ENCODE measurements around the gene ATP10B.

ATP10B gene

GRCh38 chr5:160618286-160618685 is 233.7 kb downstream of the ATP10B start:
- H3K4me3 ChIP-seq (ENCODE audit: insufficient read length, low read depth): no peak overlapping the region
- no peaks in the 10 kb centered on the region for H3K36me3 ChIP-seq (ENCODE audit: insufficient read depth, insufficient read length, low read length)
- TF ChIP-seq YY1 (IDR thresholded peaks at IDR 0.05; ENCODE audit: insufficient read depth, insufficient read length) (no peak), ZNF274 (IDR thresholded peaks at IDR 0.05; ENCODE audit: low read depth, low read length) (no peak), SUZ12 (IDR thresholded peaks at IDR 0.05; ENCODE audit: extremely low read depth, insufficient read depth, insufficient read length) (no peak)
- no peaks in the 10 kb centered on the region for H3K9me3 ChIP-seq (ENCODE audit: insufficient read depth, low read length)
- DNase-seq (ENCODE audit: low read depth, low spot score): no peak
- H3K9ac ChIP-seq (ENCODE audit: insufficient read length, low read depth): no peak overlapping the region
- no peaks in the 10 kb centered on the region for H3K27me3 ChIP-seq (ENCODE audit: insufficient read depth, insufficient read length)
- no peaks in the 10 kb centered on the region for H3K4me1 ChIP-seq (ENCODE audit: insufficient read depth, insufficient read length)

- Histone ChIP-seq H3K27me3 (ENCODE audit: insufficient read depth, insufficient read length) (no peaks in the 10 kb centered on the region), H3K36me3 (ENCODE audit: insufficient read depth, insufficient read length, low read length) (no peaks in the 10 kb centered on the region), H3K4me1 (ENCODE audit: insufficient read depth, insufficient read length) (no peaks in the 10 kb centered on the region), H3K9me3 (ENCODE audit: insufficient read depth, low read length) (no peaks in the 10 kb centered on the region), H3K4me3 (ENCODE audit: insufficient read length, low read depth) (no peak overlapping the region), H3K9ac (ENCODE audit: insufficient read length, low read depth) (no peak overlapping the region)
- DNase-seq (ENCODE audit: low read depth, low spot score): no peak
- TF ChIP-seq YY1 (IDR thresholded peaks at IDR 0.05; ENCODE audit: insufficient read depth, insufficient read length) (no peak), SUZ12 (IDR thresholded peaks at IDR 0.05; ENCODE audit: extremely low read depth, insufficient read depth, insufficient read length) (no peak), ZNF274 (IDR thresholded peaks at IDR 0.05; ENCODE audit: low read depth, low read length) (no peak)
Observed at GRCh38 chr5:160616712-160617497, 235.1 kb downstream of the ATP10B start.

GRCh38 chr5:160614136-160614535 is 237.9 kb downstream of the ATP10B start:
- Histone ChIP-seq H3K9me3 (ENCODE audit: insufficient read depth, low read length) (no peaks in the 10 kb centered on the region), H3K4me3 (ENCODE audit: insufficient read length, low read depth) (no peak overlapping the region), H3K27me3 (ENCODE audit: insufficient read depth, insufficient read length) (no peaks in the 10 kb centered on the region), H3K4me1 (ENCODE audit: insufficient read depth, insufficient read length) (no peaks in the 10 kb centered on the region), H3K9ac (ENCODE audit: insufficient read length, low read depth) (no peak overlapping the region), H3K36me3 (ENCODE audit: insufficient read depth, insufficient read length, low read length) (no peaks in the 10 kb centered on the region)
- TF ChIP-seq ZNF274 (IDR thresholded peaks at IDR 0.05; ENCODE audit: low read depth, low read length): no peak
- TF ChIP-seq YY1 (IDR thresholded peaks at IDR 0.05; ENCODE audit: insufficient read depth, insufficient read length): no peak
- TF ChIP-seq SUZ12 (IDR thresholded peaks at IDR 0.05; ENCODE audit: extremely low read depth, insufficient read depth, insufficient read length): no peak
- DNase-seq (ENCODE audit: low read depth, low spot score): no peak

- TF ChIP-seq SUZ12 (IDR thresholded peaks at IDR 0.05; ENCODE audit: extremely low read depth, insufficient read depth, insufficient read length) (no peak), ZNF274 (IDR thresholded peaks at IDR 0.05; ENCODE audit: low read depth, low read length) (no peak), YY1 (IDR thresholded peaks at IDR 0.05; ENCODE audit: insufficient read depth, insufficient read length) (no peak)
- H3K27me3 ChIP-seq (ENCODE audit: insufficient read depth, insufficient read length): no peaks in the 10 kb centered on the region
- H3K9me3 ChIP-seq (ENCODE audit: insufficient read depth, low read length): no peaks in the 10 kb centered on the region
- no peaks in the 10 kb centered on the region for H3K4me1 ChIP-seq (ENCODE audit: insufficient read depth, insufficient read length)
- no peak overlapping the region for H3K9ac ChIP-seq (ENCODE audit: insufficient read length, low read depth)
- no peaks in the 10 kb centered on the region for H3K36me3 ChIP-seq (ENCODE audit: insufficient read depth, insufficient read length, low read length)
- H3K4me3 ChIP-seq (ENCODE audit: insufficient read length, low read depth): no peak overlapping the region
- no peak for DNase-seq (ENCODE audit: low read depth, low spot score)
Observed at GRCh38 chr5:160605266-160605665, 246.7 kb downstream of the ATP10B start.

- Histone ChIP-seq H3K27me3 (ENCODE audit: insufficient read depth, insufficient read length) (no peaks in the 10 kb centered on the region), H3K9me3 (ENCODE audit: insufficient read depth, low read length) (no peaks in the 10 kb centered on the region), H3K4me1 (ENCODE audit: insufficient read depth, insufficient read length) (no peaks in the 10 kb centered on the region), H3K9ac (ENCODE audit: insufficient read length, low read depth) (no peak overlapping the region), H3K4me3 (ENCODE audit: insufficient read length, low read depth) (no peak overlapping the region), H3K36me3 (ENCODE audit: insufficient read depth, insufficient read length, low read length) (no peaks in the 10 kb centered on the region)
- DNase-seq (ENCODE audit: low read depth, low spot score): no peak
- TF ChIP-seq YY1 (IDR thresholded peaks at IDR 0.05; ENCODE audit: insufficient read depth, insufficient read length) (no peak), SUZ12 (IDR thresholded peaks at IDR 0.05; ENCODE audit: extremely low read depth, insufficient read depth, insufficient read length) (no peak), ZNF274 (IDR thresholded peaks at IDR 0.05; ENCODE audit: low read depth, low read length) (no peak)
Observed at GRCh38 chr5:160604484-160604883, 247.5 kb downstream of the ATP10B start.

- Histone ChIP-seq H3K4me3 (ENCODE audit: insufficient read length, low read depth) (no peak overlapping the region), H3K36me3 (ENCODE audit: insufficient read depth, insufficient read length, low read length) (no peaks in the 10 kb centered on the region), H3K9me3 (ENCODE audit: insufficient read depth, low read length) (no peaks in the 10 kb centered on the region), H3K4me1 (ENCODE audit: insufficient read depth, insufficient read length) (no peaks in the 10 kb centered on the region), H3K9ac (ENCODE audit: insufficient read length, low read depth) (no peak overlapping the region), H3K27me3 (ENCODE audit: insufficient read depth, insufficient read length) (no peaks in the 10 kb centered on the region)
- TF ChIP-seq ZNF274 (IDR thresholded peaks at IDR 0.05; ENCODE audit: low read depth, low read length): no peak
- TF ChIP-seq YY1 (IDR thresholded peaks at IDR 0.05; ENCODE audit: insufficient read depth, insufficient read length): no peak
- DNase-seq (ENCODE audit: low read depth, low spot score): no peak
Observed at GRCh38 chr5:160602744-160603143, 249.3 kb downstream of the ATP10B start.

GRCh38 chr5:160601046-160601445 is 251.0 kb downstream of the ATP10B start:
- H3K4me3 ChIP-seq (ENCODE audit: insufficient read length, low read depth): no peak overlapping the region
- H3K27me3 ChIP-seq (ENCODE audit: insufficient read depth, insufficient read length): no peaks in the 10 kb centered on the region
- no peaks in the 10 kb centered on the region for H3K36me3 ChIP-seq (ENCODE audit: insufficient read depth, insufficient read length, low read length)
- TF ChIP-seq ZNF274 (IDR thresholded peaks at IDR 0.05; ENCODE audit: low read depth, low read length) (no peak), YY1 (IDR thresholded peaks at IDR 0.05; ENCODE audit: insufficient read depth, insufficient read length) (no peak), SUZ12 (IDR thresholded peaks at IDR 0.05; ENCODE audit: extremely low read depth, insufficient read depth, insufficient read length) (no peak)
- no peak overlapping the region for H3K9ac ChIP-seq (ENCODE audit: insufficient read length, low read depth)
- no peaks in the 10 kb centered on the region for H3K4me1 ChIP-seq (ENCODE audit: insufficient read depth, insufficient read length)
- no peaks in the 10 kb centered on the region for H3K9me3 ChIP-seq (ENCODE audit: insufficient read depth, low read length)
- no peak for DNase-seq (ENCODE audit: low read depth, low spot score)
